Natural killer cell (primary cell): Measurements from ENCODE around the gene TMPRSS6. TPM values are rescaled to one million over a fixed set of nuclear protein-coding genes. Genes with fewer than 3 reads are reported as not detected.

Experiments
- ATAC-seq, 3 donors: fragments of 150-1000 bp in 2 of 3; fragments of 200-7000 bp in 1 of 3; cut with Tn5 transposase; 1 replicate in 1 of 3; 2 replicates in 2 of 3; pipeline ENCODE4 v1.10.0; 2021; ENCODE audit warnings: mild to moderate bottlenecking in 2 of 3, moderate library complexity in 2 of 3
- DNase-seq, 2 donors: peaks; one replicate each; pipeline versions ENCODE4 v3.0.0 to v3.0.0-alpha.2; 2013 to 2021; ENCODE audit warnings: mixed read lengths in 1 of 2
- H3K27ac ChIP-seq: one replicate; pipeline ENCODE4 v1.5.1; 2013; ENCODE audit warnings: mild to moderate bottlenecking, low read length
- H3K27me3 ChIP-seq: one replicate; pipeline ENCODE4 v1.6.1; 2013; ENCODE audit warnings: low read length; ENCODE audit not compliant: control insufficient read depth, insufficient read depth
- H3K36me3 ChIP-seq: one replicate; pipeline ENCODE4 v1.6.1; 2013; ENCODE audit warnings: low read length; ENCODE audit not compliant: control insufficient read depth, insufficient read depth
- H3K4me1 ChIP-seq: one replicate; pipeline ENCODE4 v1.6.1; 2013; ENCODE audit warnings: low read length; ENCODE audit not compliant: control insufficient read depth, insufficient read depth
- H3K4me3 ChIP-seq: one replicate; pipeline ENCODE4 v1.5.1; 2013; ENCODE audit warnings: low read length
- H3K9me3 ChIP-seq: one replicate; pipeline ENCODE4 v1.6.1; 2013; ENCODE audit warnings: low read length; ENCODE audit not compliant: control insufficient read depth, insufficient read depth
- H3K27ac Mint-ChIP-seq, 2 donors: one replicate each; pipeline ENCODE4 v1.8.0; 2022; ENCODE audit warnings: mild to moderate bottlenecking in 2 of 2, mixed read lengths in 2 of 2, moderate library complexity in 1 of 2
- H3K27me3 Mint-ChIP-seq, 2 donors: one replicate each; pipeline ENCODE4 v1.8.0; 2022; ENCODE audit warnings: low read depth in 2 of 2, mixed read lengths in 2 of 2
- H3K36me3 Mint-ChIP-seq: one replicate; pipeline ENCODE4 v1.8.0; 2022; ENCODE audit warnings: mixed read lengths
- H3K4me1 Mint-ChIP-seq, 2 donors: one replicate each; pipeline ENCODE4 v1.8.0; 2022; ENCODE audit warnings: mixed read lengths in 2 of 2
- H3K4me3 Mint-ChIP-seq: one replicate; pipeline ENCODE4 v1.8.0; 2022; ENCODE audit warnings: mild to moderate bottlenecking, moderate library complexity, mixed read lengths
- H3K9me3 Mint-ChIP-seq, 2 donors: one replicate each; pipeline ENCODE4 v1.8.0; 2022; ENCODE audit warnings: mixed read lengths in 2 of 2
- WGBS: methylation state at CpG from one replicate; pipeline ENCODE4 v1.1.7; 2013; ENCODE audit warnings: missing lambda C conversion rate; ENCODE audit not compliant: insufficient coverage; 5-methylcytosine and 5-hydroxymethylcytosine counted together
- intact Hi-C: fragments of 100-400 bp; cut with micrococcal nuclease; formaldehyde crosslinking; loops from one replicate; pipeline ENCODE4 v1.14.2; 2022
- total RNA-seq, 4 donors: library from RNA; stranded (reverse); fragments of 120-200 nt in 1 of 4; gene quantifications; one replicate each; pipeline versions ENCODE4 v1.2.3 to v1.2.4, GENCODE V29; 2013 to 2022
- TF ChIP-seq, protein P1 (sequence below): fragments of 200-600 bp; IDR thresholded peaks from one replicate; pipeline ENCODE4 v1.8.0; 2022; ENCODE audit warnings: antibody characterized with exemption

TMPRSS6 gene
- total RNA-seq, 3 donors from 2014 or later (not counting 1 experiment from before 2014, with no cell fraction given): 1.1 to 4.7 (median 3.4) TPM

DNA sequence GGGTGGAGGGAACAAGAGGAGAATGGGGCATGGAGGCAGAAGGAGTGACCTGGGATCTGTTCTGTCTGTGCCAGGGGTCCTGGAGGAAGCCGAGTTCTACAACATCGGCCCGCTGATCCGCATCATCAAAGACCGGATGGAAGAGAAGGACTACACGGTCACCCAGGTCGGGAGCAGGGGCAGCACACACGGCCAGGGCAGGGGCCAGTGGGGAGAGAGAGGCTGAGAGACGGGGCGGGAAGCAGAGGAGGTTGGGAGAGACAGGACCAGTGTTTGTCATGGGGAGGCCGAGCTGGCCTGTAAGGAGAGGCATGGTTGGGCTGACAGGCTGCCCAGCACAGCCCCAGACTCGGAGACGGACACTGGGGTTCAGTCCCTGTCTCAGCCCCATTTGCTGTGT lies 53.3 kb downstream of the TMPRSS6 start:
- Mint-ChIP-seq H3K27ac (no peak overlapping the region), H3K4me3 (no peak overlapping the region), H3K36me3 (no peaks in the 10 kb centered on the region), H3K4me1 (peaks cover 0 to 9% of the 10 kb centered on the region in 2 donors), H3K9me3 (no peaks in the 10 kb centered on the region), H3K27me3 (no peaks in the 10 kb centered on the region)
- no peaks in the 10 kb centered on the region for H3K9me3 ChIP-seq
- no peaks in the 10 kb centered on the region for H3K27me3 ChIP-seq
- H3K4me1 ChIP-seq: peaks cover 24% of the 10 kb centered on the region
- intact Hi-C loops: no loop called here
- 97% methylated on average over 13 of the region's 13 CpGs for WGBS
- H3K4me3 ChIP-seq: no peak overlapping the region
- no peak overlapping the region for H3K27ac ChIP-seq
- DNase-seq (no peak), ATAC-seq (no peak)
- TF ChIP-seq, protein P1, sequence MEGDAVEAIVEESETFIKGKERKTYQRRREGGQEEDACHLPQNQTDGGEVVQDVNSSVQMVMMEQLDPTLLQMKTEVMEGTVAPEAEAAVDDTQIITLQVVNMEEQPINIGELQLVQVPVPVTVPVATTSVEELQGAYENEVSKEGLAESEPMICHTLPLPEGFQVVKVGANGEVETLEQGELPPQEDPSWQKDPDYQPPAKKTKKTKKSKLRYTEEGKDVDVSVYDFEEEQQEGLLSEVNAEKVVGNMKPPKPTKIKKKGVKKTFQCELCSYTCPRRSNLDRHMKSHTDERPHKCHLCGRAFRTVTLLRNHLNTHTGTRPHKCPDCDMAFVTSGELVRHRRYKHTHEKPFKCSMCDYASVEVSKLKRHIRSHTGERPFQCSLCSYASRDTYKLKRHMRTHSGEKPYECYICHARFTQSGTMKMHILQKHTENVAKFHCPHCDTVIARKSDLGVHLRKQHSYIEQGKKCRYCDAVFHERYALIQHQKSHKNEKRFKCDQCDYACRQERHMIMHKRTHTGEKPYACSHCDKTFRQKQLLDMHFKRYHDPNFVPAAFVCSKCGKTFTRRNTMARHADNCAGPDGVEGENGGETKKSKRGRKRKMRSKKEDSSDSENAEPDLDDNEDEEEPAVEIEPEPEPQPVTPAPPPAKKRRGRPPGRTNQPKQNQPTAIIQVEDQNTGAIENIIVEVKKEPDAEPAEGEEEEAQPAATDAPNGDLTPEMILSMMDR: no peak
- peaks cover 23% of the 10 kb centered on the region for H3K36me3 ChIP-seq

DNA sequence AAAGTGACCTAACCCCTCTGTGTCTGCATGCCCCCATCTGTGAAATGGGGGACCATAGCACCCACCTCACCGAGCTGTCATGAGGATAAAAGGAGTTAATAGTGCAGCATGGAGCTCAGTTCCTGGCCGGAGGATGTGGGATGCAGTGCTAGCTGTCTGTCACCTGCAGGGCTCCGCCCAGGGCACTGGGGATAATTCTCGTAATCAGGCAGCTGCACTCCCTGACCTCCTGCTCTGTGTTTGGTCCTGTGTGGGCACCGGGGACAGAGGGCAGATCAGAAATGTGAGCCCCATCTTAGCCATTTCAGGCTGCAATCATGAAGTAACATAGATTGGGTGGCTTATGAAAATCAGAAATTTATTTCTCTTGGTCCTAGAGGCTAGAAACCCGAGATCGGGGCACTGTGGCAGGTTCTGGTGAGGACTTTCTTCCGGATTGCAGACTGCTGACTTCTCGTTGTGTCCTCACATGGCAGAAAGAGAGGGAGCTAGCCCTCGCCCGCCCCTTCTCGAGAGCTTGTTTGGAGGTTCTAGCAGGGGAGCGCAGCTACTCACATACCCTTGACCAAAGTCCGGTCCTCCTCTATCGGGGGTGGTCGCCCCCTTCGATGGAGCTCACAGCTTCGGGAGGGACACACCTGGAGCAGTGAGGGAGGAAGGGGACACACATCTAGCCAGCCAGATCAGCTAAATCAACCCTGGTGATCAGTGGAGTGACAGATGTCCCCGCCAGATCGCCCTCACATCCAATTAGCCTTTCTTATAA lies 54.7 kb downstream of the TMPRSS6 start:
- ATAC-seq: no peak

DNA sequence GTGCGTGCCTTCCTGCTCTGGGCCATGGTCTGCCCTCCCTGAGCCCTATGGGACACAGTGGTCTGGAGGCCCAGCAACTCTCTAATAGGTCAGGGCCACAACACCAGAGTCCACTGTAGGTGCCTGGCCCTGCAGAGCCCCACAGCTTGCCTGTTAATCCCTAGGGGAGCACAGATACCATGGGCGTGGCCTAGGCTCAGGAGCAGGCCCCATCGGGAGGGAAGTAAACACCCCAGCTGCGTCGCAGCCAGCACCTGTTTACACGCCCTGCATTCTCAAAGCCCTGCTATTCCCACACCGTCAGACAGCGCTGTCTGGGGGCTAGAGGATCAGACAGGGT lies 55.5 kb downstream of the TMPRSS6 start:
- ATAC-seq: no peak
- Histone ChIP-seq H3K4me3 (no peak overlapping the region), H3K9me3 (no peaks in the 10 kb centered on the region), H3K4me1 (peaks cover 25% of the 10 kb centered on the region), H3K36me3 (peaks cover 16% of the 10 kb centered on the region), H3K27me3 (no peaks in the 10 kb centered on the region), H3K27ac (no peak overlapping the region)
- TF ChIP-seq, protein P1: no peak
- Mint-ChIP-seq H3K36me3 (no peaks in the 10 kb centered on the region), H3K4me1 (peaks cover 0 to 9% of the 10 kb centered on the region in 2 donors), H3K4me3 (no peak overlapping the region), H3K27me3 (no peaks in the 10 kb centered on the region), H3K9me3 (no peaks in the 10 kb centered on the region), H3K27ac (no peak overlapping the region)
- intact Hi-C loops: no loop called here
- 80% methylated on average over 8 of the region's 8 CpGs for WGBS
- DNase-seq: no peak

More for the DNA sequence above, 54.7 kb downstream of the TMPRSS6 start:
- H3K36me3 ChIP-seq: peaks cover 20% of the 10 kb centered on the region
- 96% methylated on average over 20 of the region's 20 CpGs for WGBS
- intact Hi-C loops: no loop called here
- Mint-ChIP-seq H3K27me3 (no peaks in the 10 kb centered on the region), H3K9me3 (no peaks in the 10 kb centered on the region), H3K36me3 (no peaks in the 10 kb centered on the region), H3K27ac (no peak overlapping the region), H3K4me1 (peaks cover 0 to 9% of the 10 kb centered on the region in 2 donors), H3K4me3 (no peak overlapping the region)
- no peaks in the 10 kb centered on the region for H3K9me3 ChIP-seq
- H3K27me3 ChIP-seq: no peaks in the 10 kb centered on the region
- no peak for DNase-seq
- peaks cover 25% of the 10 kb centered on the region for H3K4me1 ChIP-seq
- TF ChIP-seq, protein P1: no peak
- no peak overlapping the region for H3K4me3 ChIP-seq
- H3K27ac ChIP-seq: no peak overlapping the region
